Lower lobe of right lung (tissue), 2 donors: ENCODE measurements around the gene ENTHD1. TPM values are rescaled to one million over a fixed set of nuclear protein-coding genes. Genes with fewer than 3 reads are reported as not detected.
A peak's percentile ranks its signal among the peaks of the same experiment; 100 is the strongest.

Source experiments
- ATAC-seq, 2 donors: fragments of 200-7000 bp; cut with Tn5 transposase; one replicate each; pipeline ENCODE4 v1.9.1; 2020 to 2022; ENCODE audit warnings: mild to moderate bottlenecking in 2 of 2, moderate library complexity in 2 of 2
- DNase-seq: peaks from one replicate; pipeline ENCODE4 v3.0.0-alpha.2; 2020
- H3K27ac ChIP-seq: fragments of 200-600 bp; one replicate; pipeline ENCODE4 v1.8.0; 2022
- H3K27me3 ChIP-seq: fragments of 200-600 bp; one replicate; pipeline ENCODE4 v1.8.0; 2022; ENCODE audit warnings: low read depth
- H3K36me3 ChIP-seq: fragments of 200-600 bp; one replicate; pipeline ENCODE4 v1.8.0; 2022; ENCODE audit warnings: mild to moderate bottlenecking
- H3K4me1 ChIP-seq: fragments of 200-600 bp; one replicate; pipeline ENCODE4 v1.8.0; 2022
- H3K4me3 ChIP-seq: fragments of 200-600 bp; one replicate; pipeline ENCODE4 v1.8.0; 2022; ENCODE audit warnings: mild to moderate bottlenecking
- H3K9me3 ChIP-seq: fragments of 200-600 bp; one replicate; pipeline ENCODE4 v1.8.0; 2022
- CTCF ChIP-seq: fragments of 200-600 bp; IDR thresholded peaks from one replicate; pipeline ENCODE4 v1.8.0; 2022; ENCODE audit warnings: antibody characterized with exemption, mild to moderate bottlenecking
- intact Hi-C: fragments of 100-400 bp; cut with DNase I; formaldehyde crosslinking; loops from one replicate; pipeline ENCODE4 v1.11.0; 2022
- total RNA-seq: library from RNA; stranded (reverse); fragmentation: NEBNext Ultra II Directional; extraction: Animal tissue kit (Norgen Biotek cat#: 25700); gene quantifications from one replicate; pipeline ENCODE4 v1.2.1, GENCODE V29; 2021
- donor health status: DM: no; HTN: yes; CAD: no; lungs with severe emphysema.

The ENTHD1 gene
- total RNA-seq, 1 donor from 2014 or later: not detected

DNA sequence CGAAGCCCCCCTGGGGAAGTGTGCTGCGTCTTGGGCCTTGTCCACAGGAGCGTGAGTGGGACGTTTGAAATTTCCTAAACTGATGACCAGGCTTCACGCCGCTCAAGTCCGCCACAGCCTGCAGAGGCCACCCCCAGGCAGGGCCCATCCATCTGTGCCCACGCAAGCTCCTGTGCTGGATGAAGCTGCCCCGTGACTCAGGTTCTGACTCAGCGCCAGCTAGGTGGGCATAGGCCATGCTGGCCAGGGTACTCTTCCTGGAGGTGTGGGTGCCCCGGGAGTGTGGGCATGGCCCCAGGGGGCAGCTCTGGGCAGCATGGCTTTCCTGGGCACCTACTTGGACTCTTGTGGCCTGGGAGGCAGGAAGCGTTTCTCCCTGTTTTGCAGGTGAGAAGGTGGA lies 188.2 kb downstream of the ENTHD1 start:
- Histone ChIP-seq H3K9me3 (no peaks in the 10 kb centered on the region), H3K27ac (no peak overlapping the region), H3K4me1 (no peaks in the 10 kb centered on the region), H3K4me3 (no peak overlapping the region), H3K36me3 (no peaks in the 10 kb centered on the region), H3K27me3 (peaks cover 30% of the 10 kb centered on the region)
- no peak for ATAC-seq
- DNase-seq: no peak
- intact Hi-C loops: no loop called here
- TF ChIP-seq CTCF: no peak

DNA sequence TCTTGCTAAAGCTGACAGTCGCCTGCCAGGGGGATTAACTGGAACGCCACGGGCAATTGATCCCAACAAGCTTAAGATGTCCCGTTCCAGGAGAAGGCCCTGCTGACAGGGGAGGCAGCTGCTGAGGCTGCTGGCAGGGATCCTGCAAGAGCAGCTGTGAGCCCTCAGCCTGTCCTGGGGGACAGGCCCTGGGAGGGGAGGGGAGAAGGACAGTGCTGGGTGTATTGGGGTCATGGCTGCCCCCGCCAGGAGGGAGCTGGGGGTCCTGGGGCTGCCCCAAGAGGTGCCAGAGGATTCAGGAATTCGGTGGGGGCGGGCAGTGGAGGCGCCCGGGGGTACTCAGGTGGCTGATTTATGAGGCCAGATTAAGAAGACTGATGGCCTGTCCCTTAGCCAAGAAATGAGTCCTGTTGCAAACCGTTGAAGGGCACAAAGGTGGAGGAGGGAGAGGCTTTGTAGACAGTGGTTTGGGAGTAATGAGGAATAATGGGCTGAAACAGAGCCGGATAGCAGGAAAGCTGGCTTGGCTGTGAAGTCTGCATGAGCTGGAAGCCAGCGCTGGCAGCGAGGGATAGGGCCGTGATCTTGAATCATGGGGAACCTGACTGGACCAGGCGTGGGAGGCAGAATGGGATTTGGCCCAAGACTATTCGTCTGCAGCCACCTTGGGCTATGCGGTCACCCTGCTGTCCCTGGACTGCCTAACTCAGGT lies 189.5 kb downstream of the ENTHD1 start:
- peaks cover 29% of the 10 kb centered on the region for H3K27me3 ChIP-seq
- DNase-seq: no peak
- no peaks in the 10 kb centered on the region for H3K4me1 ChIP-seq
- no peaks in the 10 kb centered on the region for H3K9me3 ChIP-seq
- intact Hi-C loops: no loop called here
- no peak overlapping the region for H3K27ac ChIP-seq
- peak in 1 of 2 donors; percentile 40 for ATAC-seq
- H3K4me3 ChIP-seq: no peak overlapping the region
- no peak for TF ChIP-seq CTCF
- no peaks in the 10 kb centered on the region for H3K36me3 ChIP-seq

DNA sequence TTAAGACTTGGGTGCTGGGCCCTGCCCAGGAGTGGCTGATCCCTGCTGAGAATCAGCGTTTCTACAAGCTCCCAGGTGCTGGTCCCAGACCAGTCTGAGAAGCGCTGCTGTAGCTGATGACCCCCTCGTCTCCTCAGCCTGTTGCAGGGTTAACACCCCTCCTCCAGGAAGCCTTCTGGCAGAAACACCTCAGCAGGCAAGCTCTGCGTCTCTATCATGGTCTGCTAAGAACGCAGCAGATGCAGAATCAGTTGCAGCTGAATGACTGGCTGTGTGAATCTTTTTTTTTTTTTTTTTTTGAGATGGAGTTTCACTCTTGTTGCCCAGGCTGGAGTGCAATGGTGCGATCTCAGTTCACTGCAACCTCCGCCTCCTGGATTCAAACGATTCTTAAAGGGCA lies 190.5 kb downstream of the ENTHD1 start:
- H3K4me1 ChIP-seq: no peaks in the 10 kb centered on the region
- TF ChIP-seq CTCF: no peak
- ATAC-seq: no peak
- peaks cover 29% of the 10 kb centered on the region for H3K27me3 ChIP-seq
- no peaks in the 10 kb centered on the region for H3K9me3 ChIP-seq
- DNase-seq: no peak
- intact Hi-C loops: no loop called here
- H3K36me3 ChIP-seq: no peaks in the 10 kb centered on the region
- H3K27ac ChIP-seq: no peak overlapping the region
- no peak overlapping the region for H3K4me3 ChIP-seq

- ATAC-seq (no peak), DNase-seq (no peak)
- Histone ChIP-seq H3K27me3 (peaks cover 35% of the 10 kb centered on the region), H3K4me1 (no peaks in the 10 kb centered on the region), H3K4me3 (no peak overlapping the region), H3K36me3 (no peaks in the 10 kb centered on the region), H3K9me3 (no peaks in the 10 kb centered on the region), H3K27ac (no peak overlapping the region)
- intact Hi-C loops: no loop called here
- TF ChIP-seq CTCF: no peak
These were observed 193.0 kb downstream of the ENTHD1 start for GRCh38 chr22:39700565-39700964.

- Histone ChIP-seq H3K36me3 (no peaks in the 10 kb centered on the region), H3K27ac (no peak overlapping the region), H3K4me1 (no peaks in the 10 kb centered on the region), H3K9me3 (no peaks in the 10 kb centered on the region), H3K4me3 (no peak overlapping the region), H3K27me3 (peaks cover 40% of the 10 kb centered on the region)
- no peak for ATAC-seq
- TF ChIP-seq CTCF: no peak
- no peak for DNase-seq
- intact Hi-C loops: no loop called here
These were observed 193.8 kb downstream of the ENTHD1 start for GRCh38 chr22:39699631-39700360.
